K562 (cell line): Measurements from ENCODE around the gene TTC28. TPM values are rescaled to one million over a fixed set of nuclear protein-coding genes. Genes with fewer than 3 reads are reported as not detected.

Experiments used
- ATAC-seq: fragments of 200-7000 bp; cut with Tn5 transposase; 3 replicates; pipeline ENCODE4 v1.9.1; 2020; ENCODE audit warnings: moderate library complexity
- BruUV-seq: library from RNA; stranded (reverse); fragments of 400-500 nt; replicated peaks from 2 replicates; lab custom pipeline; 2021; lab: Mats Ljungman, UMichigan
- CTCF ChIA-PET: fragments of 300-600 bp; formaldehyde crosslinking; extraction: SDS; loops from one replicate; lab custom pipeline; 2021; ENCODE audit warnings: low intra/inter-chr PET ratio; lab: Yijun Ruan, JAX
- POLR2A ChIA-PET: fragments of 300-600, 350-650 bp; sonication (Branson Sonifier 250); formaldehyde crosslinking; extraction: SDS; loops from one replicate; lab custom pipeline; 2021; ENCODE audit warnings: antibody characterized with exemption, inconsistent platforms; lab: Yijun Ruan, JAX
- DNase-seq, 4 experiments: peaks; one replicate each; pipeline versions ENCODE4 v3.0.0 to v3.0.0-alpha.2; 2011 to 2018; ENCODE audit warnings: low spot score in 3 of 4, mixed read lengths in 3 of 4; ENCODE audit errors: extremely low read depth in 1 of 4
- FAIRE-seq: peaks from 2 replicates; lab custom pipeline; 2011; peaks lifted over from hg19 to GRCh38; lab: Jason Lieb, UNC
- H2AFZ ChIP-seq: 2 replicates; pipeline ENCODE4 v1.6.0; 2011; ENCODE audit warnings: low read depth, low read length, control low read depth, inconsistent platforms
- H3K27ac ChIP-seq: fragments of 200-600 bp; 3 replicates; pipeline ENCODE4 v1.8.0; 2011; ENCODE audit warnings: low read depth, mild to moderate bottlenecking, control low read depth, inconsistent platforms, low read length, moderate library complexity, mixed read lengths; ENCODE audit errors: extremely low read depth
- H3K27me3 ChIP-seq, 2 experiments: fragments of 300-600 bp in 1 of 2; 2 replicates in 1 of 2; 3 replicates in 1 of 2; pipeline versions ENCODE4 v1.6.0 to v1.8.0; 2011; ENCODE audit warnings: inconsistent platforms in 2 of 2, low read length in 2 of 2, mild to moderate bottlenecking in 1 of 2, mixed read lengths in 1 of 2, moderate library complexity in 1 of 2; ENCODE audit not compliant: control insufficient read depth in 2 of 2, insufficient read depth in 2 of 2
- H3K36me3 ChIP-seq: fragments of 300-600 bp; 3 replicates; pipeline ENCODE4 v1.8.0; 2011; ENCODE audit warnings: mild to moderate bottlenecking, low read length, inconsistent platforms; ENCODE audit not compliant: control insufficient read depth, insufficient read depth
- H3K4me1 ChIP-seq, 2 experiments: fragments of 200-600 bp in 1 of 2; replicated peaks in 1 of 2; 2 replicates in 1 of 2; 3 replicates in 1 of 2; pipeline versions ENCODE4 v1.5.1 to v1.8.0; 2011; ENCODE audit warnings: inconsistent platforms in 2 of 2, low read length in 2 of 2, mild to moderate bottlenecking in 1 of 2, mixed read lengths in 1 of 2, moderate library complexity in 1 of 2; ENCODE audit not compliant: control insufficient read depth in 2 of 2, insufficient read depth in 2 of 2
- H3K4me2 ChIP-seq: 2 replicates; pipeline ENCODE4 v1.6.1; 2011; ENCODE audit warnings: low read length, control low read depth, inconsistent platforms, mixed read lengths; ENCODE audit not compliant: insufficient read depth
- H3K4me3 ChIP-seq: fragments of 200-600 bp; sonication (generic), shearing (Covaris generic); 2 replicates; pipeline ENCODE4 v1.5.1; 2016; ENCODE audit warnings: control low read depth, inconsistent platforms
- H3K79me2 ChIP-seq: fragments of 200-600 bp; 3 replicates; pipeline ENCODE4 v1.8.0; 2011; ENCODE audit warnings: low read length, inconsistent platforms; ENCODE audit not compliant: control insufficient read depth, insufficient read depth
- H3K9ac ChIP-seq, 2 experiments: 2 replicates each; pipeline versions ENCODE4 v1.6.0 to v1.6.1; 2011; ENCODE audit warnings: low read depth in 2 of 2, low read length in 2 of 2, control low read depth in 1 of 2, inconsistent platforms in 1 of 2, mild to moderate bottlenecking in 1 of 2, mixed read lengths in 1 of 2; ENCODE audit not compliant: insufficient read depth in 1 of 2
- H3K9me1 ChIP-seq: one replicate; pipeline ENCODE4 v1.6.0; 2011; ENCODE audit warnings: inconsistent platforms, mild to moderate bottlenecking, low read length, moderate library complexity; ENCODE audit not compliant: control insufficient read depth, insufficient read depth
- H3K9me3 ChIP-seq: replicated peaks from 2 replicates; pipeline ENCODE4 v1.5.1; 2011; ENCODE audit warnings: low read depth, low read length, inconsistent platforms; ENCODE audit not compliant: control insufficient read depth, insufficient read depth
- H4K20me1 ChIP-seq: replicated peaks from 2 replicates; pipeline ENCODE4 v1.6.1; 2011; ENCODE audit warnings: low read length, inconsistent platforms, mixed read lengths; ENCODE audit not compliant: control insufficient read depth, insufficient read depth
- DEAF1 ChIP-seq: fragments of 450-650 bp; formaldehyde crosslinking; IDR thresholded peaks from 2 replicates; pipeline ENCODE4 v1.4.0; 2020; ENCODE audit warnings: mild to moderate bottlenecking, moderate library complexity
- EWSR1 ChIP-seq: fragments of 450-650 bp; IDR thresholded peaks from 2 replicates; pipeline ENCODE4 v1.6.1; 2018; ENCODE audit warnings: borderline replicate concordance, mild to moderate bottlenecking, low read depth, moderate library complexity; ENCODE audit not compliant: partially characterized antibody
- HCFC1 ChIP-seq: IDR thresholded peaks from 2 replicates; pipeline ENCODE4 v1.6.1; 2012; ENCODE audit warnings: low read depth, low read length, improper control_type of control experiment
- POLR3G ChIP-seq: IDR thresholded peaks from 2 replicates; pipeline ENCODE4 v1.6.1; 2011; ENCODE audit not compliant: insufficient read length, insufficient replicate concordance; ENCODE audit errors: extremely low read depth
- REST ChIP-seq, 2 experiments: fragments of 450-650 bp; formaldehyde crosslinking in 1 of 2; IDR thresholded peaks; 2 replicates each; pipeline versions ENCODE4 v1.4.0 to v1.6.1; 2014 to 2020; ENCODE audit warnings: mild to moderate bottlenecking in 2 of 2, borderline replicate concordance in 1 of 2, low read depth in 1 of 2
- STAT6 ChIP-seq: sonication (generic); formaldehyde crosslinking; IDR thresholded peaks from 2 replicates; pipeline ENCODE4 v1.8.1; 2023; ENCODE audit warnings: mild to moderate bottlenecking, missing genetic modification reagents
- ZNF785 ChIP-seq: fragments of 250-450 bp; sonication (Bioruptor Pico); IDR thresholded peaks from 2 replicates; pipeline ENCODE4 v1.4.0; 2020; ENCODE audit warnings: mild to moderate bottlenecking
- WGBS: fragments of 100-300 bp; shearing (Covaris generic); methylation state at CpG from one replicate; pipeline ENCODE4 v1.1.6; 2016; ENCODE audit warnings: low coverage, mixed read lengths; ENCODE audit not compliant: insufficient coverage; ENCODE audit errors: missing lambda C conversion rate; 5-methylcytosine and 5-hydroxymethylcytosine counted together
- in situ Hi-C: fragments of 300-500 bp; cut with MboI; formaldehyde crosslinking; loops from 4 replicates; pipeline ENCODE4 v1.15.0; 2018; ENCODE audit warnings: inconsistent platforms, mixed read lengths
- intact Hi-C: fragments of 100-400 bp; cut with micrococcal nuclease; formaldehyde crosslinking; loops from 2 replicates; pipeline ENCODE4 v1.14.2; 2022
- polyA plus RNA-seq, 8 experiments: library from polyadenylated mRNA; depleted of rRNA in 4 of 8; stranded (reverse) in 5 of 8; unstranded in 3 of 8; fragments of >200 nt; fragmentation: Nextera tagmentation in 2 of 8; fragmentation: Illumina TruSeq in 1 of 8; extraction: Ambion mirVana in 2 of 8; extraction: Trizol in 1 of 8; gene quantifications; 2 replicates each; pipeline versions ENCODE4 v1.2.1 to v1.2.3, GENCODE V29; 2011 to 2014; ENCODE audit warnings: inconsistent platforms in 1 of 8, missing spikeins in 1 of 8
- total RNA-seq, 7 experiments: library from RNA; depleted of rRNA in 6 of 7; stranded (reverse); fragments of >200 nt in 6 of 7; fragmentation: Illumina TruSeq in 2 of 7; extraction: Trizol in 2 of 7; gene quantifications; 2 replicates each; pipeline versions ENCODE4 v1.2.1 to v1.2.3, GENCODE V29; 2011 to 2021; ENCODE audit warnings: low replicate concordance in 1 of 7

TTC28 gene
- total and polyA plus RNA-seq, 9 of the 15 experiments (the other 6 are each of a cell fraction or from before 2014, with no cell fraction given) = 0.22 to 10.7 (median 3.1) TPM

GRCh38 chr22:27982630-27983180, 696.9 kb downstream of the TTC28 start:
- no peaks in the 10 kb centered on the region for H3K9me1 ChIP-seq
- 87% methylated on average over 20 of the region's 20 CpGs for WGBS
- no peak overlapping the region for H3K27ac ChIP-seq
- no peak for DNase-seq
- no peak overlapping the region for H2AFZ ChIP-seq
- in situ Hi-C loops (no loop called here), intact Hi-C loops (no loop called here)
- no peaks in the 10 kb centered on the region for H3K27me3 ChIP-seq
- FAIRE-seq = no peak
- H3K9me3 ChIP-seq = no peaks in the 10 kb centered on the region
- H3K36me3 ChIP-seq = peaks cover 9% of the 10 kb centered on the region; the same call in 1 of the 3 replicates
- H4K20me1 ChIP-seq = no peaks in the 10 kb centered on the region
- no peak overlapping the region for H3K9ac ChIP-seq
- no peaks in the 10 kb centered on the region; a peak in 1 of 5 replicates for H3K4me1 ChIP-seq
- no peaks in the 10 kb centered on the region for H3K79me2 ChIP-seq
- no peak overlapping the region for H3K4me2 ChIP-seq
- H3K4me3 ChIP-seq = no peak overlapping the region
- CTCF ChIA-PET = no interaction called here
- no peak for ATAC-seq
- no TSS peak for BruUV-seq
- TF ChIP-seq HCFC1 (no peak), DEAF1 (CRISPR knock-in tag) (no peak), STAT6 (CRISPR knock-in tag) (no peak), REST (IDR thresholded peaks at IDR 0.05; ENCODE audit: borderline replicate concordance) (no peak), REST (CRISPR knock-in tag; IDR thresholded peaks at IDR 0.05; ENCODE audit: low read depth) (no peak), EWSR1 (no peak), POLR3G (no peak), ZNF785 (CRISPR knock-in tag) (no peak)
- TF ChIP-seq, all 486 proteins: peak for 0
- POLR2A ChIA-PET = interaction anchor here (0.6 to 1.2 kb wide), 2 partner anchors 9 to 460 kb away, joined by 3 to 4 read pairs; no protein-coding TSS in a partner anchor
